GF-D8 (cell line): ENCODE measurements around the gene FGR.
A peak's percentile ranks its signal among the peaks of the same experiment; 100 is the strongest.

Experiments
- DNase-seq: peaks from one replicate; lab custom pipeline; 2025; lab: John Stamatoyannopoulos, UW

Gene FGR

DNA sequence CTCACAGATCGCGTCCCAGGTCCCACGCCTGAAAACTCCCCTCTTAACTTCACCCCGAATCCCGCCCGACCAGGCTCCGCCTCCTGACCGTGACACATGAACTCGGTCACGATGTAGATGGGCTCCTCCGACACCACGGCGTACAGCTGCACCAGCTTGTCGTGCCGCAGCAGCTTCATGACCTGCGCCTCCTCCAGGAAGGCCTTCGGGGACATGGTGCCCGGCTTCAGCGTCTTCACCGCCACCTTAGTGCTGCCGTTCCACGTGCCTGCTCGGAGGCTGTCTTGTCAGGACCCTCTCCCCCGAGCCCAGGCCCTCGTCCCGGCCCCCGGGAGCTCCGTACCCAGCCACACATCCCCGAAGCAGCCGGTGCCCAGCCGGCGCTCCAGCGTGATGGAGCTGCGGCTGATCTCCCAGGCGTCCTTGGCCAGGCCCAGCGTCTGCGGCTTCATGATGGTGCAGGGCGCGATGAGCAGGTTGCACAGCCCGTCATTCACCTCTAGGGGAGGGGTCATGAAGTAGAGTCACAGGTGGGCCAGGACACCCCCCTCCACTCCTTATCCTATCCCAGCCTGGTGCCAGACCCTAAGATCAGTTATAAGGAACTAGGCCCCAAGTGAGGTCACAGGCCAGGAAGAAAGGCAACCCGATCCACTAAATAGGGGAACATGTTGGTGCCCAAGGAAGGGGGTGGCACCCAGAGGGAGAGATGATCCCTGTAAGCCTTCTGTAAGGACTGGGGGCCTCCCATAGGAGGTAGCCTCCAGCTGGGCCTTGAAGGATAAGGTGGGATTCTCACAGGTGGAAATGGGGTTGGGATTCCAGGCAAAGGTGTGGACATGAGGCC lies 19.4 kb downstream of the FGR start:
- DNase-seq, result no peak

- no peak for DNase-seq
Observed at GRCh38 chr1:27614625-27615344, 20.2 kb downstream of the FGR start.

GRCh38 chr1:27614043-27614624 lies 20.9 kb downstream of the FGR start:
- DNase-seq, result no peak

GRCh38 chr1:27612718-27613117 lies 22.3 kb downstream of the FGR start:
- no peak for DNase-seq

DNA sequence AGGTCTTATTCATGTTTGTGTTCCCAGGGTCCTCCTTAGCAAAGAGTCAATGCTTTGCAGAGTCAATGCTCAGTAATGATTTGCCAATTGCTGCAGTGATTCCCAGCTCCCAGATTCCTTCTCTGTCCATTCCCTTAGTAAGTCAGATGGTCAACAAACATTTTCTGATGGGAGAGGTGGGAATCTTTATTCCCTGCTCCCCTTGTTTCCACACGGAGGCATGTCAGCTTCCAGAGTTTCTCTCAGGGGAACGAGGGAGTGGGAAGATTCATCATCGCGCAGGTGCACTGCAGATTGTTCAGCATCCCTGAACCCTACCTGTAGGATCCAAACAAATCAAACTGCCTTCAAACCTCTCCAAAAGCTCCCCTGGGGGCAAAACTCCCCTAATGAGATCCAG lies 23.5 kb downstream of the FGR start:
- DNase-seq, result no peak

GRCh38 chr1:27609618-27610240 lies 25.3 kb downstream of the FGR start:
- DNase-seq, result no peak

- no peak for DNase-seq
Observed at GRCh38 chr1:27609210-27609555, 25.8 kb downstream of the FGR start.

- DNase-seq, result peak; percentile 81
Observed at GRCh38 chr1:27607239-27607804, 27.7 kb downstream of the FGR start.

- no peak for DNase-seq
Observed at GRCh38 chr1:27606708-27607238, 28.2 kb downstream of the FGR start.

- peak; percentile 19 for DNase-seq
Observed at GRCh38 chr1:27605796-27606707, 28.9 kb downstream of the FGR start.

DNA sequence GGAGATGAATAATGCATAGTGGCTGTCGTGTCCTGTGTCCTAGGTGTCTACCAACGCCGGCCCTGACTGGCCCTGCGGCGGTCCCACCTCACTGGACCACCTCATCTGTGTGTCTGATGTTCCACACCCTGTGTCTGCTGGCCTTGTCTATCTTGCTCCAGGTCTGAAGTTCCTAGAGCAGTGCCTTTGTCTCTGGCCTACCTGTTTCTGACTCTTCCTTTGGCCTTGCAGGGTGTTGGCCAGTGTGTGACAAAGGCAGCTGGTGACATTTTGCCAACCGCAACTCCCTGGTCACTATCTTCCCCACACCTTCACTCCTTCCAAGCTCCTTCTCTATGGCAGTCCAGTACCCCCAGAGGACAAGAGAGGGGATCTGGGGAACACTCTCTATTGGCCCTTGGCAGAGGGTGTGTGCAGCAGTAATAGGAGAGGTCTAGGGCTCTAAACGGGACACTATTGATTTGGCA lies 29.7 kb downstream of the FGR start:
- no peak for DNase-seq

DNA sequence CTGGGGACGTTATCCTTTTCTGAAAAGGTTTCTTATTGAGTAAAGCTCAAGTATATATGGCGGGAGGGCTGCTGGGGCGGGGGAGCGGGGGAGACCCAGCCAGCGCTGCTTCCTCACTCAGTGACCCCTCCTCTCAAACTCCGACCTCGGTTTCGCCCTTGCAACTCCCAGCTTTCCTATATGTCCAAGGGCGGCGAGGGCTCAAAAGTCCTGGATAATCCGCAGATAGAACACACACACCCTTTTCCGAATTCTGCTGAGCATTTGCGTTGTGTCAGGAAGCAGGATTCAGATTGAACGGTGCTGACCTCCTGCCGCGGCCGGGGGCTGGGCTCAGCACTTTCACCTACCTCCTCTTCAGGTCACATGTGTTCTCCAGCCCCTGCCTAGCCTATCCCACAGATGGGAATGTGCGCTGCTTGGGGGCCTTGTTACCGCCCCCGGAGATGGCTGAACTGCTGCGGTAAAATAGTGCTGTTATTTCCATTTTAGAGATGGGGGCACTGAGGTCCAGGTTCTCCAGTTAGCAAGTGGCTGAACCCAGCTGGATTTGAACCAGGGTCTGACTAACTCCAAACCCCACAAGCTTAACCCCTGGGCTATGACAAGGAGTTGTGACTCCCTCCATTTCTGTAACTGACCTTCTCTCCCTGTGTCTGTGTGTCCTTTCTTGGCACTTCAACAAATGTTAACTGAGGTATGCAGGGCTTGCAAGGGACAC lies 30.2 kb downstream of the FGR start:
- DNase-seq, result no peak

GRCh38 chr1:27603681-27604578 lies 31.1 kb downstream of the FGR start, which contains the start of gene AHDC1:
Gene AHDC1 (minus strand): TSS chr1:27604144. CDS start chr1:27552115, 52,029 bp downstream.
- DNase-seq, result peak; percentile 62

GRCh38 chr1:27603309-27603680 lies 31.7 kb downstream of the FGR start:
- no peak for DNase-seq

DNA sequence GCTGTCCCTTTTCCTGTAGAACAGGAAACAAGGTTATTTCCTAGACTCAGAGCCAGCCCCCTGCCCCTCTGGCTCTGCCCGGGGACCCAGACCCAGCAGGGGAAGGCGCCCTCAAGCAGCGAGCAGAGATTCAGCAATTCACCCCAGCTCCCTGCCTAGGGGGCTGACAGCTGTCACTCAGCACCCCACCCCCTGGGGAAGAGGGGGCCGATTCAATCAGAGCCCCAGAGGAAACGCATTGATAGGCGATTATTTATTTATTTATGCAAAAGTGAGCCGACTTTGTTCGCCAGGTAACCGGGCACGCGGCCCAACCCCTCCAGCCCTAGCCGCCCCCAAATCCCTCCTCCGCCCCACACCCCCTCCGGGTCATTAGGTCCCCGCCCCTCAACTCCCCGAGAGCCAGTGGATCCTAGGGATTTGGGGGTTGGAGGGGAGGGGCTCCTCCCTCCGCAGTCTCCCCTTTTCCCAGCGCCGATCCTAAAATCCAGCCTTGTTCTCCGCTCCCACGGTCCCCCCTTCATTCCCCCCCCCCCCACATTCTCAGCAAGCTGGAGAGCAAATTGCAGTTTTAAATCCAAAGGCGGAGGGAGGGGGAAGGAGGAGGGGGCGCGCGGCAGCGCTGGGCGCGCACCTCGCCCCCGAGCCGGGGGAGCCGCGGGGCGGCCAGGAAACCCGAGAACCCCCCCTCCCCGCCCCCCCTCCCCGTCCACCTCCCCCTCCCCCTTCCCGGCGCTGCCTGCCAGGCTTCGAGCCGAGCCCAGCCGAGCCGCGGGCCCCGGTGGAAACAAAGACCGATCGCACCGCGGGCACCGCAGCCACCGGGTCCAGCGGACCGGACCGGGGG lies 32.3 kb downstream of the FGR start:
- no peak for DNase-seq

GRCh38 chr1:27601771-27602461 lies 33.1 kb downstream of the FGR start:
- DNase-seq, result peak; percentile 18

DNA sequence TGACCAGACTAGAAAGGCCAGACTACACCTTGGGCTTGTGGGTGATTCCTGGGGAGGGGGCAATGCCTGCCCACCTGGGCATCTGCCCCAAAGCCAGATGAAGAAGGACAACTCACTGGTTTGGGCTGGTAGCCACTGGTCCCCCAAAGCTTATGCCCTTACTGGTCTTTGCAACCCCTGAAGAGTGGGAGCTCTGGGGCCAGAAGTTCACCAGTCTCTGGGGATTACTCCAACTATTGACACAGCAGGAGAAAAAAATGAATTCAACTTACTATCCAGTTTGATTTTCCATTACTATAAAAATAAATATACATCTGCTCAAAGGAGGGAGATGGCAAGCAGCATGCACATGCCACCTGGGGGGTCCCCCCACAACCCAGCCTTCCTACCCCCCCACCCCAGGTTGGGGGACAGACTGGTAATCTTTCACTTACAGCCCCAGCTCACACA lies 33.6 kb downstream of the FGR start:
- no peak for DNase-seq
